Ectodermal cell (in vitro differentiated cells): Measurements from ENCODE around the gene ATOX1.
"Not testable (repeated sequence)": the region's sequence is repeated elsewhere in the genome, so short reads cannot be mapped to it uniquely, and the experiment has no call there.

Source experiments
- H3K27ac ChIP-seq: 2 replicates; pipeline ENCODE4 v1.7.0; 2013; ENCODE audit warnings: mild to moderate bottlenecking, low read depth, low read length; ENCODE audit not compliant: insufficient read depth, poor library complexity, severe bottlenecking
- H3K27me3 ChIP-seq: 2 replicates; pipeline ENCODE4 v1.7.0; 2013; ENCODE audit warnings: mild to moderate bottlenecking, low read length; ENCODE audit not compliant: insufficient read depth, control insufficient read depth, poor library complexity, severe bottlenecking
- H3K36me3 ChIP-seq: one replicate; pipeline ENCODE4 v1.7.0; 2013; ENCODE audit warnings: low read length; ENCODE audit not compliant: control insufficient read depth, insufficient read depth
- H3K4me1 ChIP-seq: one replicate; pipeline ENCODE4 v1.7.0; 2013; ENCODE audit warnings: low read length; ENCODE audit not compliant: control insufficient read depth, insufficient read depth
- H3K4me3 ChIP-seq: 2 replicates; pipeline ENCODE4 v1.7.0; 2013; ENCODE audit warnings: low read depth, low read length, control low read depth; ENCODE audit not compliant: insufficient read depth
- H3K9me3 ChIP-seq: 2 replicates; pipeline ENCODE4 v1.7.0; 2013; ENCODE audit warnings: mild to moderate bottlenecking, low read length, moderate library complexity; ENCODE audit not compliant: control insufficient read depth
- WGBS, 2 experiments: methylation state at CpG; one replicate each; pipeline ENCODE4 v1.1.7; 2013; ENCODE audit warnings: missing lambda C conversion rate in 2 of 2; 5-methylcytosine and 5-hydroxymethylcytosine counted together

The ATOX1 gene

GRCh38 chr5:151699071-151699901 is 59.1 kb downstream of the ATOX1 start:
- Histone ChIP-seq H3K27ac (peak overlapping the region; percentile 44), H3K4me3 (no peak overlapping the region), H3K9me3 (no peaks in the 10 kb centered on the region), H3K4me1 (peaks cover 15% of the 10 kb centered on the region), H3K27me3 (no peaks in the 10 kb centered on the region), H3K36me3 (no peaks in the 10 kb centered on the region)
- WGBS, 2 experiments, result 76 to 77% methylated on average over 13 of the region's 13 CpGs

- peaks cover 18% of the 10 kb centered on the region for H3K4me1 ChIP-seq
- WGBS, 2 experiments, result 90 to 94% methylated on average over 4 of the region's 4 CpGs
- not testable (repeated sequence) for H3K4me3 ChIP-seq, H3K27ac ChIP-seq, H3K9me3 ChIP-seq, H3K27me3 ChIP-seq, H3K36me3 ChIP-seq
Measured at GRCh38 chr5:151698081-151698480, 60.4 kb downstream of the ATOX1 start.

- no peak overlapping the region for H3K27ac ChIP-seq
- H3K4me1 ChIP-seq, result peaks cover 18% of the 10 kb centered on the region
- H3K4me3 ChIP-seq, result no peak overlapping the region
- no peaks in the 10 kb centered on the region for H3K9me3 ChIP-seq
- 86% methylated on average over 8 of the region's 8 CpGs for WGBS, 2 experiments
- no peaks in the 10 kb centered on the region for H3K36me3 ChIP-seq
- no peaks in the 10 kb centered on the region for H3K27me3 ChIP-seq
Measured at GRCh38 chr5:151697452-151697851, 61.0 kb downstream of the ATOX1 start.

- peak overlapping the region; percentile 4 for H3K27ac ChIP-seq
- H3K36me3 ChIP-seq, result no peaks in the 10 kb centered on the region
- H3K4me3 ChIP-seq, result no peak overlapping the region
- no peaks in the 10 kb centered on the region for H3K27me3 ChIP-seq
- H3K9me3 ChIP-seq, result no peaks in the 10 kb centered on the region
- peaks cover 18% of the 10 kb centered on the region for H3K4me1 ChIP-seq
- 19 to 21% methylated on average over 20 of the region's 20 CpGs for WGBS, 2 experiments
Measured at GRCh38 chr5:151696470-151697061, 61.9 kb downstream of the ATOX1 start.

GRCh38 chr5:151695464-151695863 is 63.0 kb downstream of the ATOX1 start:
- peaks cover 18% of the 10 kb centered on the region for H3K4me1 ChIP-seq
- no CpG with 5 or more reads among the region's 1 CpG for WGBS, 2 experiments
- no peaks in the 10 kb centered on the region for H3K27me3 ChIP-seq
- H3K36me3 ChIP-seq, result no peaks in the 10 kb centered on the region
- H3K9me3 ChIP-seq, result no peaks in the 10 kb centered on the region
- H3K27ac ChIP-seq, result no peak overlapping the region
- H3K4me3 ChIP-seq, result no peak overlapping the region

GRCh38 chr5:151694035-151694485 is 64.4 kb downstream of the ATOX1 start:
- H3K9me3 ChIP-seq, result no peaks in the 10 kb centered on the region
- WGBS, 2 experiments, result 66 to 80% methylated on average over 3 of the region's 3 CpGs
- no peak overlapping the region for H3K27ac ChIP-seq

More at GRCh38 chr5:151694035-151694485, 64.4 kb downstream of the ATOX1 start:
- H3K36me3 ChIP-seq, result no peaks in the 10 kb centered on the region
- no peak overlapping the region for H3K4me3 ChIP-seq
- peaks cover 13% of the 10 kb centered on the region for H3K4me1 ChIP-seq
- no peaks in the 10 kb centered on the region for H3K27me3 ChIP-seq
